ENCODE data around the gene OR2T12. TPM values are rescaled to one million over a fixed set of nuclear protein-coding genes. Genes with fewer than 3 reads are reported as not detected.
"Not testable (repeated sequence)": the region's sequence is repeated elsewhere in the genome, so short reads cannot be mapped to it uniquely, and the experiment has no call there.

OR2T12 gene
- total and polyA plus RNA-seq, 9 donors, result 0.03 TPM; not detected in 8

GRCh38 chr1:248273225-248273624 lies 30.0 kb downstream of the OR2T12 start:
- H3K36me3 ChIP-seq (ENCODE audit: control insufficient read depth, insufficient read depth, low read length); DNase-seq; H3K27me3 ChIP-seq (ENCODE audit: control insufficient read depth, insufficient read depth, low read length); H3K27ac ChIP-seq (ENCODE audit: low read length); H3K4me3 ChIP-seq (ENCODE audit: low read length); H3K4me1 ChIP-seq (ENCODE audit: control insufficient read depth, insufficient read depth, low read length): not testable (repeated sequence)
- peaks cover 14% of the 10 kb centered on the region for H3K9me3 ChIP-seq (replicated peaks; ENCODE audit: control insufficient read depth, low read depth, low read length)
- no CpG with 5 or more reads among the region's 16 CpGs for WGBS (ENCODE audit: insufficient coverage)

DNA sequence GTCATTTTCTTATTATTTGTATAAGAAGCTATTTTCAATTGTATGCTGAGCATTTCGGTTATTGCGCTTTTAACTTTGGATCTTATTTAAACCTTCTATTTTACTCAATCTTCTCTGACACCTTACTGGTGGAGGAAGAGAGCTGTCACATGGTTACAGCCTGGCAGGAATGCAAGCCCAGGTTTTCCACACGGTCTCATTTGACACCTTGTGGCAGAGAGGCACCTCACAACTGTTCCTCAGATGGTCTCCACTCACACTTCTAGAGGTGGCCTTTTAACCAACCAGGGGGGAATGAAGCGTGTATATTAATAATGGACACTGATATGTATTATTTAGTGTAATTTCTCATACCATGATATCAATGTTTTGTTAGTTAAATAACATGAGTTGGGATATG lies 35.0 kb downstream of the OR2T12 start:
- H3K9me3 ChIP-seq (replicated peaks; ENCODE audit: control insufficient read depth, low read depth, low read length), result peaks cover 4% of the 10 kb centered on the region
- no peak overlapping the region for H3K27ac ChIP-seq (ENCODE audit: low read length)
- 22% methylated on average over 1 of the region's 4 CpGs for WGBS (ENCODE audit: insufficient coverage)
- no peak for DNase-seq
- no peak overlapping the region for H3K4me3 ChIP-seq (ENCODE audit: low read length)
- H3K27me3 ChIP-seq (ENCODE audit: control insufficient read depth, insufficient read depth, low read length), result no peaks in the 10 kb centered on the region
- no peaks in the 10 kb centered on the region for H3K36me3 ChIP-seq (ENCODE audit: control insufficient read depth, insufficient read depth, low read length)
- H3K4me1 ChIP-seq (ENCODE audit: control insufficient read depth, insufficient read depth, low read length), result no peaks in the 10 kb centered on the region

DNA sequence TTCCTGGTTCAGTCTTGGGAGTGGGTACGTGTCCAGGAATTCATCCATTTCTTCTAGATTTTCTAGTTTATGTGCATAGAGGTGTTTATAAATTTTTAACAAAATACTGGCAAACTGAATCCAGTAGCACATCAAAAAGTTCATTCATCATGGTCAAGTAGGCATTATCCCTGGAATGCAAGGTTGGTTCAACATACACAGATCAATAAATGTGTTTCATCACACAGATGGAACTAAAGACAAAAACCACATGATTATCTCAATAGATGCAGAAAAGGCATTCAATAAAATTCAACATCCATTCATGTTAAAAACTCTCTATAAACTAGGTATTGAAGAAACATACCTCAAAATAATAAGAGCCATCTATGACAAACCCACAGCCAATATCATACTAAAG lies 43.9 kb downstream of the OR2T12 start:
- not testable (repeated sequence) for H3K4me1 ChIP-seq (ENCODE audit: control insufficient read depth, insufficient read depth, low read length); DNase-seq; H3K36me3 ChIP-seq (ENCODE audit: control insufficient read depth, insufficient read depth, low read length); H3K4me3 ChIP-seq (ENCODE audit: low read length); H3K27me3 ChIP-seq (ENCODE audit: control insufficient read depth, insufficient read depth, low read length); H3K27ac ChIP-seq (ENCODE audit: low read length)
- peaks cover 17% of the 10 kb centered on the region for H3K9me3 ChIP-seq (replicated peaks; ENCODE audit: control insufficient read depth, low read depth, low read length)
- no CpG with 5 or more reads among the region's 1 CpG for WGBS (ENCODE audit: insufficient coverage)

- no peak overlapping the region for H3K4me3 ChIP-seq (ENCODE audit: low read length)
- 0% methylated on average over 3 of the region's 14 CpGs for WGBS (ENCODE audit: insufficient coverage)
- no peak overlapping the region for H3K27ac ChIP-seq (ENCODE audit: low read length)
- no peaks in the 10 kb centered on the region for H3K4me1 ChIP-seq (ENCODE audit: control insufficient read depth, insufficient read depth, low read length)
- DNase-seq, result peak; percentile 1
- no peaks in the 10 kb centered on the region for H3K27me3 ChIP-seq (ENCODE audit: control insufficient read depth, insufficient read depth, low read length)
- H3K36me3 ChIP-seq (ENCODE audit: control insufficient read depth, insufficient read depth, low read length), result no peaks in the 10 kb centered on the region
- H3K9me3 ChIP-seq (replicated peaks; ENCODE audit: control insufficient read depth, low read depth, low read length), result peaks cover 19% of the 10 kb centered on the region
Observed at GRCh38 chr1:248243204-248243603, 60.0 kb downstream of the OR2T12 start.

Other genes with a start within 250 kb of the OR2T12 start
- not detected for gene OR2L13, start 208.2 kb downstream of the OR2T12 start, total RNA-seq
- gene OR2L13, start 208.2 kb downstream of the OR2T12 start, polyA plus RNA-seq (ENCODE audit: insufficient read depth in 1 of 8, insufficient read length in 8 of 8, low replicate concordance in 1 of 8), result not detected
- gene OR2M5, start 158.3 kb downstream of the OR2T12 start, total RNA-seq, result not detected
- not detected for gene OR2M5, start 158.3 kb downstream of the OR2T12 start, polyA plus RNA-seq (ENCODE audit: insufficient read depth in 1 of 8, insufficient read length in 8 of 8, low replicate concordance in 1 of 8)
- gene OR2M2, start 128.6 kb downstream of the OR2T12 start, total RNA-seq, result not detected
- not detected for gene OR2M2, start 128.6 kb downstream of the OR2T12 start, polyA plus RNA-seq (ENCODE audit: insufficient read depth in 1 of 8, insufficient read length in 8 of 8, low replicate concordance in 1 of 8)
- gene OR2M3, start 106.2 kb downstream of the OR2T12 start, total RNA-seq, result not detected
- gene OR2M3, start 106.2 kb downstream of the OR2T12 start, polyA plus RNA-seq (ENCODE audit: insufficient read depth in 1 of 8, insufficient read length in 8 of 8, low replicate concordance in 1 of 8), result under 1 TPM in 7 of 8 donors, not detected in 1; 0.01 to 0.10 (median 0.03) TPM
- gene OR2M4, start 72.0 kb downstream of the OR2T12 start, total RNA-seq, result not detected
- gene OR2M4, start 72.0 kb downstream of the OR2T12 start, polyA plus RNA-seq (ENCODE audit: insufficient read depth in 1 of 8, insufficient read length in 8 of 8, low replicate concordance in 1 of 8), result under 1 TPM in 3 of 8 donors, not detected in 5; 0.04 TPM
- not detected for gene OR2T33, start 25.4 kb downstream of the OR2T12 start, total RNA-seq
- under 1 TPM in 1 of 8 donors, not detected in 7; 0.04 TPM for gene OR2T33, start 25.4 kb downstream of the OR2T12 start, polyA plus RNA-seq (ENCODE audit: insufficient read depth in 1 of 8, insufficient read length in 8 of 8, low replicate concordance in 1 of 8)
- not detected for gene OR2M7, start 21.1 kb upstream of the OR2T12 start, total RNA-seq
- not detected for gene OR2M7, start 21.1 kb upstream of the OR2T12 start, polyA plus RNA-seq (ENCODE audit: insufficient read depth in 1 of 8, insufficient read length in 8 of 8, low replicate concordance in 1 of 8)
- not detected for gene OR14C36, start 45.4 kb upstream of the OR2T12 start, total RNA-seq
- not detected for gene OR14C36, start 45.4 kb upstream of the OR2T12 start, polyA plus RNA-seq (ENCODE audit: insufficient read depth in 1 of 8, insufficient read length in 8 of 8, low replicate concordance in 1 of 8)
- gene OR2T4, start 58.2 kb upstream of the OR2T12 start, total RNA-seq, result not detected
- gene OR2T4, start 58.2 kb upstream of the OR2T12 start, polyA plus RNA-seq (ENCODE audit: insufficient read depth in 1 of 8, insufficient read length in 8 of 8, low replicate concordance in 1 of 8), result not detected
- gene OR2T6, start 72.3 kb upstream of the OR2T12 start, total RNA-seq, result not detected
- not detected for gene OR2T6, start 72.3 kb upstream of the OR2T12 start, polyA plus RNA-seq (ENCODE audit: insufficient read depth in 1 of 8, insufficient read length in 8 of 8, low replicate concordance in 1 of 8)
- gene OR2T1, start 99.6 kb upstream of the OR2T12 start, total RNA-seq, result not detected
- gene OR2T1, start 99.6 kb upstream of the OR2T12 start, polyA plus RNA-seq (ENCODE audit: insufficient read depth in 1 of 8, insufficient read length in 8 of 8, low replicate concordance in 1 of 8), result not detected
- gene OR2T2, start 142.2 kb upstream of the OR2T12 start, total RNA-seq, result not detected
- gene OR2T2, start 142.2 kb upstream of the OR2T12 start, polyA plus RNA-seq (ENCODE audit: insufficient read depth in 1 of 8, insufficient read length in 8 of 8, low replicate concordance in 1 of 8), result under 1 TPM in 1 of 8 donors, not detected in 7; 0.06 TPM
- gene OR2T3, start 169.9 kb upstream of the OR2T12 start, total RNA-seq, result not detected
- gene OR2T3, start 169.9 kb upstream of the OR2T12 start, polyA plus RNA-seq (ENCODE audit: insufficient read depth in 1 of 8, insufficient read length in 8 of 8, low replicate concordance in 1 of 8), result not detected
- not detected for gene OR2T5, start 185.2 kb upstream of the OR2T12 start, total RNA-seq
- gene OR2T5, start 185.2 kb upstream of the OR2T12 start, polyA plus RNA-seq (ENCODE audit: insufficient read depth in 1 of 8, insufficient read length in 8 of 8, low replicate concordance in 1 of 8), result not detected
- gene OR2G6, start 204.6 kb upstream of the OR2T12 start, total RNA-seq, result not detected
- under 1 TPM in 1 of 8 donors, not detected in 7; 0.06 TPM for gene OR2G6, start 204.6 kb upstream of the OR2T12 start, polyA plus RNA-seq (ENCODE audit: insufficient read depth in 1 of 8, insufficient read length in 8 of 8, low replicate concordance in 1 of 8)